Cortex of kidney (tissue), 1 donor: ENCODE measurements around the gene PARP12.
"Not testable (repeated sequence)": the region's sequence is repeated elsewhere in the genome, so short reads cannot be mapped to it uniquely, and the experiment has no call there.

Experiments
- DNase-seq: peaks from one replicate; lab custom pipeline; 2025; lab: John Stamatoyannopoulos, UW

The PARP12 gene

GRCh38 chr7:140062528-140063299 lies at the start of gene PARP12:
Gene PARP12 (minus strand): TSS chr7:140062951. CDS start chr7:140062847, 104 bp downstream.
- no peak for DNase-seq

GRCh38 chr7:140108777-140109176 lies 46.0 kb upstream of the PARP12 start:
- DNase-seq = not testable (repeated sequence)

GRCh38 chr7:140096459-140096858 lies 33.7 kb upstream of the PARP12 start:
- DNase-seq = no peak

- DNase-seq = no peak
Observed at GRCh38 chr7:140093375-140093774, 30.6 kb upstream of the PARP12 start.

GRCh38 chr7:140085447-140085846 lies 22.7 kb upstream of the PARP12 start:
- no peak for DNase-seq

GRCh38 chr7:140084972-140085371 lies 22.2 kb upstream of the PARP12 start:
- DNase-seq = no peak

- DNase-seq = no peak
Observed at GRCh38 chr7:140084142-140084655, 21.4 kb upstream of the PARP12 start.

- DNase-seq = no peak
Observed at GRCh38 chr7:140082770-140083169, 20.0 kb upstream of the PARP12 start.

GRCh38 chr7:140081774-140082425 lies 19.1 kb upstream of the PARP12 start:
- no peak for DNase-seq

GRCh38 chr7:140080919-140081318 lies 18.2 kb upstream of the PARP12 start:
- DNase-seq = no peak

GRCh38 chr7:140079121-140079536 lies 16.4 kb upstream of the PARP12 start:
- DNase-seq = no peak

GRCh38 chr7:140078392-140078791 lies 15.6 kb upstream of the PARP12 start:
- DNase-seq = no peak

GRCh38 chr7:140074780-140075179 lies 12.0 kb upstream of the PARP12 start:
- no peak for DNase-seq

GRCh38 chr7:140070546-140070945 lies 7.8 kb upstream of the PARP12 start:
- no peak for DNase-seq

GRCh38 chr7:140069298-140069949 lies 6.7 kb upstream of the PARP12 start:
- DNase-seq = no peak

- DNase-seq = no peak
Observed at GRCh38 chr7:140068033-140068432, 5.3 kb upstream of the PARP12 start.

- no peak for DNase-seq
Observed at GRCh38 chr7:140067052-140067451, 4.3 kb upstream of the PARP12 start.

GRCh38 chr7:140062118-140062527 lies 628 bp downstream of the PARP12 start:
- no peak for DNase-seq

- DNase-seq = no peak
Observed at GRCh38 chr7:140061607-140061930, 1.2 kb downstream of the PARP12 start.

GRCh38 chr7:140060788-140061606 lies 1.8 kb downstream of the PARP12 start:
- no peak for DNase-seq

GRCh38 chr7:140060243-140060630 lies 2.5 kb downstream of the PARP12 start:
- DNase-seq = no peak
